Astrocyte of the cerebellum (primary cell): ENCODE results near the gene DAZL.

ENCODE experiments used
- DNase-seq: peaks from one replicate; pipeline ENCODE4 v3.0.0-alpha.2; 2011; ENCODE audit warnings: low read depth
- H3K4me3 ChIP-seq: 2 replicates; pipeline ENCODE4 v1.5.1; 2011; ENCODE audit warnings: mild to moderate bottlenecking, low read depth, low read length, moderate library complexity
- in situ Hi-C: cut with HindIII; loops from 2 replicates; pipeline ENCODE4 v1.10.0; 2017; ENCODE audit warnings: low sequenced_read_pairs
- TF ChIP-seq, protein P1 (sequence below): IDR thresholded peaks from 2 replicates; pipeline ENCODE4 v1.5.1; 2012; ENCODE audit warnings: low read length, low read depth, moderate library complexity, mild to moderate bottlenecking; ENCODE audit errors: missing control alignments

The DAZL gene, protein sequence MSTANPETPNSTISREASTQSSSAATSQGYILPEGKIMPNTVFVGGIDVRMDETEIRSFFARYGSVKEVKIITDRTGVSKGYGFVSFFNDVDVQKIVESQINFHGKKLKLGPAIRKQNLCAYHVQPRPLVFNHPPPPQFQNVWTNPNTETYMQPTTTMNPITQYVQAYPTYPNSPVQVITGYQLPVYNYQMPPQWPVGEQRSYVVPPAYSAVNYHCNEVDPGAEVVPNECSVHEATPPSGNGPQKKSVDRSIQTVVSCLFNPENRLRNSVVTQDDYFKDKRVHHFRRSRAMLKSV

DNA sequence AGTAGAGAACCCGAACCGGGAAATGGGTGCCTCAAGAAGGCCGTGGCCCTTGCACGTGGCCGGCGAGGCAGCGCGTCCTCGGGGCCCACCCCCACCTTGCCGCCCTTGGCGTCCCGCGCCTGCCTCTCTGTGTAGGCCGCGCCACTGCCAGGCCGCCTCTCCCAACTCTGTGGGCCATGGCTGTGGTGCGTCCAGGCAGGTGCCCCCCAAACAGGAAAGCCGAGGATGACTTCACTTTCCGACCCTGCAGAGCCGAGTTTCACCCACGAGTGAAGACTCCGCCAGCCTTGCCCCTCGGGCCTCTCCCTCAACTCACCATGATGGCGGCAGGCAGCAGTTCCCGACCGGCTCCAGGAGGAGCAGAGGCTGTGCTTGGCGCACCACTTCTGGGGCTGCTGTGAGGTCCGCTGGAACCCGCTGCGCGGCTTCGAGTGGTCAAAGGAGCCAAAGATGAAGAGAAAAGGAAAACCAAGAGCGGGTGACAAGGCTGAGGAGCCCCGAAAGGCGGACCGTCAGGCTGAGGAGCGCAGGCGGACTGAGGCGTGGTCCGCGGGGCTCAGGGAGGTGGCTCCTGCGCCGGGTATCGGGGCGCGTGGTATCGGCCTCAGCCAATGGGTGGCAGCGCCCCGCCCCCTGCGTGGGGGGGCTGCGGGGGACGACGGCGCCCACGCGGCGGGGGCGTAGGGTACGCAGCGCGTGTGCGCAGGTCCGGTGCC lies at the start of gene DAZL:
TSS of gene DAZL (minus strand) at position 537 of the 716 bp plus-strand sequence. CDS start at position 319, 218 bp downstream.
- in situ Hi-C loops, result loop anchor here (5.0 kb wide), 1 partner anchor 627 kb away; no protein-coding TSS in a partner anchor
- TF ChIP-seq, protein P1, sequence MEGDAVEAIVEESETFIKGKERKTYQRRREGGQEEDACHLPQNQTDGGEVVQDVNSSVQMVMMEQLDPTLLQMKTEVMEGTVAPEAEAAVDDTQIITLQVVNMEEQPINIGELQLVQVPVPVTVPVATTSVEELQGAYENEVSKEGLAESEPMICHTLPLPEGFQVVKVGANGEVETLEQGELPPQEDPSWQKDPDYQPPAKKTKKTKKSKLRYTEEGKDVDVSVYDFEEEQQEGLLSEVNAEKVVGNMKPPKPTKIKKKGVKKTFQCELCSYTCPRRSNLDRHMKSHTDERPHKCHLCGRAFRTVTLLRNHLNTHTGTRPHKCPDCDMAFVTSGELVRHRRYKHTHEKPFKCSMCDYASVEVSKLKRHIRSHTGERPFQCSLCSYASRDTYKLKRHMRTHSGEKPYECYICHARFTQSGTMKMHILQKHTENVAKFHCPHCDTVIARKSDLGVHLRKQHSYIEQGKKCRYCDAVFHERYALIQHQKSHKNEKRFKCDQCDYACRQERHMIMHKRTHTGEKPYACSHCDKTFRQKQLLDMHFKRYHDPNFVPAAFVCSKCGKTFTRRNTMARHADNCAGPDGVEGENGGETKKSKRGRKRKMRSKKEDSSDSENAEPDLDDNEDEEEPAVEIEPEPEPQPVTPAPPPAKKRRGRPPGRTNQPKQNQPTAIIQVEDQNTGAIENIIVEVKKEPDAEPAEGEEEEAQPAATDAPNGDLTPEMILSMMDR, result no peak
- no peak within 1 kb of the TSS for H3K4me3 ChIP-seq
- DNase-seq, result no peak

DNA sequence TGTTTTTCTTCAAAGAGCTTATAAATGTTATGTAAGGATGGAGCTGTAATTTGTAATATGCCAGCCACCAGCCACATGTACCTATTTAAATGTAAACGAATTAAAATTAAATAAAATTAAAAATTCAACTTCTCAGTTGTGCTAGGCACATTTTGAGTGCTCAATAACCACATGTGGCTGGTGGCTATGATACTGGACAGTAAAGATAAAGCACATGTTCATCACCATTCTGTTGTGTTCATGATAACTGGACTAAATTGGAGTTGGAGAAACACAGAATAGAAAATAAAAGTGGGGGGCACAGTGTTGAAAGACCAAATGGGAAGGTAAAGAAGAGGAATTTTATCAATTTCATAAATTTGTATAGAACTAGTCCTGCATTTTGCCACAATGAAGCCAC lies 49.8 kb upstream of the DAZL start:
- no peak overlapping the region for H3K4me3 ChIP-seq
- TF ChIP-seq, protein P1, result no peak
- in situ Hi-C loops, result no loop called here
- DNase-seq, result no peak

DNA sequence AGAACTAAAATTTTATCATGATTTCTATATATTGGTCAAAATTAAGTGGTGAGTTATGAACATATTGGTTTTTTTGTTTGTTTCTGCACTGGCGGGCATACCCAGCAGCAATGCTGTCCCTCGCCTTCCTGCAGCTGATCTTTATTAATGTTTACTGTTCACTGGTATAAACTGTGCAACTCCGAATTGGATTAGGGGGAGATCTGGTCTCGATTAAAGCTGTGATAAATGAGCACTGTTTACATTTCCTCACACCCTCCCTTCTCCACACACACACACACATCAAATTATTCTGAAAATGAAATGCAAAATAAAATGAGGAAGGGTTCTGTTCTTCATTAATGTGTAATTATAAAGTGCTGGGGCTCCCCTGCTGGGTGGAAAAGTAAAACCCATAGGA lies 48.5 kb upstream of the DAZL start:
- in situ Hi-C loops, result no loop called here
- TF ChIP-seq, protein P1, result no peak
- no peak for DNase-seq

DNA sequence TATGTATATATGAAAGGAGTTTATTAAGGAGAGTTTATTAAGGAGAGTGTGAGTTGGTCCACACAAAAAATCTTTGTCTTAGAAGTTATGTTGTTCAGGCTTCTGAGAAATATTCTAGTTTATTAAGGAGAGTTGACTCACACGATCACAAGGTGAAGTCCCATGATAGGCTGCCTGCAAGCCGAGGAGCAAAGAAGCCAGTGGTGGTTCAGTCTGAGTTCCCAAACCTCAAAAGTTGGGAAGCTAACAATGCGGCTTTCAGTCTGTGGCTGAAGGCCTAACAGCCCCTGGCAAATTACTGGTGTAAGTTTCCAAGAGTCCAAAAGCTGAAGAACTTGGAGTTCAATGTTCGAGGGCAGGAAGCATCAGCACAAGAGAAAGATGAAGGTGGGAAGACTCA lies 42.4 kb upstream of the DAZL start:
- TF ChIP-seq, protein P1, result no peak
- H3K4me3 ChIP-seq, result no peak overlapping the region
- DNase-seq, result no peak
- in situ Hi-C loops, result no loop called here

More for the DNA sequence above, 48.5 kb upstream of the DAZL start:
- no peak overlapping the region for H3K4me3 ChIP-seq

DNA sequence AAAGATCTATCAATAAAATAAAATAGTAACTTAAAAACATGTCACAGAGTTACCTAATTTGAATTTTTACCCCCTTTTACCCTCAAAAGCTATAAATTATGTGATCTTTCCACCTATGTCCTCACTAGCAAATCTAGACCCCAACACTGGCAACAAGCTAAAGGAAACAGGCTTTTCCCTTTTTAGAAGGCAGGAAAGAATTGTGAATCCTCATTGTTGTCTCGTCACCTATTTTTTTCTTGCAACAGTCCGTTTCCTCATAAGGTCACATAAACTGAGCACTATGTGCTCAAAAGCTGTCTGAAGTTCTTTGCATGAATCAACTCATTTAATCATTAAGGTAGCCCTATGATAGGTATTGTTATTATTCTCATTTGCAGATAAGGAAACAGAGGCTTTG lies 34.6 kb upstream of the DAZL start:
- no peak overlapping the region for H3K4me3 ChIP-seq
- in situ Hi-C loops, result no loop called here
- TF ChIP-seq, protein P1, result no peak
- DNase-seq, result no peak

DNA sequence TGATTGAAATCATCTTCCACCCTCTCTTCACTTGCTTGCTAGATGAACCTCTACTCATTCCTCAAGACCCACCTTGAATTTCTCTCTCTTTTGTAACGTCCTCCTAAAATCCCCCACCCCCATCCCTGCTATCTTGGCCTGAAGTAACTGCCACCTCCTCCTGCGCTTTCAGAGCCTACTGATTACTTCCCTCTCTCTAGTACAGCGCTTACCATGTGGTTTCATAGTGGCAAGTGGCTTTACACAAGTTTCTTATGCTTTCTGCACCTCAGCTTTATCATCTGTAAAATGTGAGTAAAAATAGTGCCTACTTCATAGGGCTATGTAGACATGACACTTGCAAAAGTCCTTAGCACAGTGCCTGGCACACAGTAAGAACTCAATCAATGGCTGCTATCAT lies 28.7 kb upstream of the DAZL start:
- no peak for DNase-seq
- H3K4me3 ChIP-seq, result no peak overlapping the region
- TF ChIP-seq, protein P1, result no peak
- in situ Hi-C loops, result no loop called here
